GM23248 (cell line): ENCODE results near the gene HDAC4.

Source experiments
- EZH2 ChIP-seq: fragments of 200-600 bp; sonication (generic); IDR thresholded peaks from 2 replicates; pipeline ENCODE4 v1.6.1; 2018; ENCODE audit warnings: antibody characterized with exemption, mild to moderate bottlenecking; ENCODE audit not compliant: insufficient read depth, poor library complexity, severe bottlenecking
- EZH2phosphoT487 ChIP-seq: fragments of 200-600 bp; sonication (generic); IDR thresholded peaks from 2 replicates; pipeline ENCODE4 v1.6.1; 2018; ENCODE audit warnings: antibody characterized with exemption, moderate library complexity, mild to moderate bottlenecking, low read depth; ENCODE audit not compliant: insufficient read depth

DNA sequence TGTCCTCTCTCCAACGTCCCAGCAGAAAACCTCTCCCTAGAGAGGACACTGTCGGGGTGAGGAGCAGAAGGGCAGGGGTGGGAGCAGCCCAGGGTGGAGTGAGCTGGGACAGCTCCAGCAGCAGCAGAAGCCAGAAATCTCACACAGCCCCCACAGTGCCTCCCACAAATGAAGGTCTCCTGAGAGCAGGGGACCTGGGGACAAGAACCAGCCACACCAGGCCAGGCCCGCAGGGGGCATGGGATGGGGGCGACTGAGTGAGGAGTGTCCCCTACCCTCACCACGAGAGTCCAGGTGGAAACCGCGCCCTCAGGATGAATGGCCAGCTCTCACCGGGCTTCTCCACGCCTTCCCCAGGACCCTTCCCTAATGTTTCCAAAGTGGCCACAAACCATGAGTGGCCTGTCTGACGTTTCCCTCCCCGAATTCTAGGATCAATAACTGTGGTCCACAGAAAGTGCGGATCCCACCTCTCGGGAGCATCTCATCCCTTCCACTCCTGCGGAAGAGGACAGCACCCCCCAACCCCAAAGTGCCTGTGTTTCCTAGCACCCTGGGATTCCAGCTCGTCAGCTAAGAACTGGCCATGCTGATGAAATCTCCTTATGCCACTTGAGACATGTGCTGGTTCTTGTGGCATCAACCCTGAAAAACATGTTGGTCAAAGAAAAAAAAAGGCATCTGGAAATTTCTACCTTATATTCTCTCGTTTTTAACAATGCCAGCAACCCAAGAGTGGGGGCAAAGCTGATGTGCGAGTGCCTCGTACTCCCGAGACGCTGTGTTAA lies 121.1 kb downstream of the HDAC4 start:
- TF ChIP-seq EZH2: no peak
- TF ChIP-seq EZH2phosphoT487: no peak
